ENCODE measurements around the gene THSD4.

DNA sequence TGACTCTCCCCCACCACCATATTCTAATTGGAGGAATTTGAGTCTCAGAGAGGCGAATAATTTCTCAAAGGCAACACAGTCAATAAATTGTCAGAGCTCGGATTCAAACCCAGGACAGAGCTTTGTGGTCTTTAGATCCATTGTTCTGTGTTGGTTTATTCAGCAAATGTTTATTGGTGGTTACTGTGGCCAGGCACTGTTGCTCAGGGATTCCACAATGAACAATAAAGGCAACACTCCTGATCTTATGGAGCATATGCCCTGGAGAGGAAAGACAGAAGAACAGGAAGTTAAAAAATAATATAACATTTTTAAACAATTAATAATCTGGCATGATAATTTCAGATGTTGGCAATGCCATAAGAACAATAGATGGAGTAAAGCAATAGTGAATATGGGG is 403.4 kb downstream of the THSD4 start:
- TF ChIP-seq, protein P1, sequence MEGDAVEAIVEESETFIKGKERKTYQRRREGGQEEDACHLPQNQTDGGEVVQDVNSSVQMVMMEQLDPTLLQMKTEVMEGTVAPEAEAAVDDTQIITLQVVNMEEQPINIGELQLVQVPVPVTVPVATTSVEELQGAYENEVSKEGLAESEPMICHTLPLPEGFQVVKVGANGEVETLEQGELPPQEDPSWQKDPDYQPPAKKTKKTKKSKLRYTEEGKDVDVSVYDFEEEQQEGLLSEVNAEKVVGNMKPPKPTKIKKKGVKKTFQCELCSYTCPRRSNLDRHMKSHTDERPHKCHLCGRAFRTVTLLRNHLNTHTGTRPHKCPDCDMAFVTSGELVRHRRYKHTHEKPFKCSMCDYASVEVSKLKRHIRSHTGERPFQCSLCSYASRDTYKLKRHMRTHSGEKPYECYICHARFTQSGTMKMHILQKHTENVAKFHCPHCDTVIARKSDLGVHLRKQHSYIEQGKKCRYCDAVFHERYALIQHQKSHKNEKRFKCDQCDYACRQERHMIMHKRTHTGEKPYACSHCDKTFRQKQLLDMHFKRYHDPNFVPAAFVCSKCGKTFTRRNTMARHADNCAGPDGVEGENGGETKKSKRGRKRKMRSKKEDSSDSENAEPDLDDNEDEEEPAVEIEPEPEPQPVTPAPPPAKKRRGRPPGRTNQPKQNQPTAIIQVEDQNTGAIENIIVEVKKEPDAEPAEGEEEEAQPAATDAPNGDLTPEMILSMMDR (IDR thresholded peaks at IDR 0.05): no peak
- no peak for TF ChIP-seq POLR2A (IDR thresholded peaks at IDR 0.05)

All from suprapubic skin (tissue), 3 donors.